Neural cell (in vitro differentiated cells): Measurements from ENCODE around the gene SLC10A7.

Source experiments
- EZH2 ChIP-seq: fragments of 200-600, 300-800 bp; shearing (Covaris generic), sonication (generic); IDR thresholded peaks from 2 replicates; pipeline ENCODE4 v1.6.1; 2014; ENCODE audit warnings: antibody characterized with exemption, low read length, borderline replicate concordance, mild to moderate bottlenecking; ENCODE audit not compliant: insufficient read depth, poor library complexity, severe bottlenecking
- MXI1 ChIP-seq: fragments of 450-650 bp; conservative IDR thresholded peaks from 2 replicates; pipeline ENCODE4 v1.6.1; 2014; ENCODE audit warnings: antibody characterized with exemption, mild to moderate bottlenecking; ENCODE audit not compliant: poor library complexity, severe bottlenecking
- TF ChIP-seq, protein P1 (sequence below): fragments of 450-650 bp; IDR thresholded peaks from 2 replicates; pipeline ENCODE4 v1.5.1; 2014; ENCODE audit warnings: antibody characterized with exemption, mild to moderate bottlenecking, moderate library complexity; ENCODE audit not compliant: poor library complexity, severe bottlenecking

DNA sequence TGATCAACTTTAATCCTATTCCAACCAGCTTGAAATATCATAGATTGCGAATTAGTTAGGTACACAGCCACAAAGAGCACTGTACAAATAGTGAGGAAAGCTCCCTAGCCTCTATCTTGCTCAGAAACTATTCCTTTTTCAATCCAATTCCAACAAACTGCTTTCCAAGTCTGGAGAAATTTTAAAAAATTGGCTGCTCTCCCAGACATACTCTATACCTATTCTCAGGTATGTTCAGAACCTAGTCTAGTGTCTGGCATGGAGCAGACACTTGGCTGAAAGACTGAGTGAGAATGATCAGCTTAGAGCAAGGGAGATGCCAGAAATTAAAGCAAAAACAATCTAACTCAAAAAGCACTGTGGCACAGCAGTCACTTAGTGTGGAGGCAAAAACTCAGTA is 105.9 kb downstream of the SLC10A7 start:
- TF ChIP-seq, protein P1, sequence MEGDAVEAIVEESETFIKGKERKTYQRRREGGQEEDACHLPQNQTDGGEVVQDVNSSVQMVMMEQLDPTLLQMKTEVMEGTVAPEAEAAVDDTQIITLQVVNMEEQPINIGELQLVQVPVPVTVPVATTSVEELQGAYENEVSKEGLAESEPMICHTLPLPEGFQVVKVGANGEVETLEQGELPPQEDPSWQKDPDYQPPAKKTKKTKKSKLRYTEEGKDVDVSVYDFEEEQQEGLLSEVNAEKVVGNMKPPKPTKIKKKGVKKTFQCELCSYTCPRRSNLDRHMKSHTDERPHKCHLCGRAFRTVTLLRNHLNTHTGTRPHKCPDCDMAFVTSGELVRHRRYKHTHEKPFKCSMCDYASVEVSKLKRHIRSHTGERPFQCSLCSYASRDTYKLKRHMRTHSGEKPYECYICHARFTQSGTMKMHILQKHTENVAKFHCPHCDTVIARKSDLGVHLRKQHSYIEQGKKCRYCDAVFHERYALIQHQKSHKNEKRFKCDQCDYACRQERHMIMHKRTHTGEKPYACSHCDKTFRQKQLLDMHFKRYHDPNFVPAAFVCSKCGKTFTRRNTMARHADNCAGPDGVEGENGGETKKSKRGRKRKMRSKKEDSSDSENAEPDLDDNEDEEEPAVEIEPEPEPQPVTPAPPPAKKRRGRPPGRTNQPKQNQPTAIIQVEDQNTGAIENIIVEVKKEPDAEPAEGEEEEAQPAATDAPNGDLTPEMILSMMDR = no peak
- TF ChIP-seq EZH2 (no peak), MXI1 (no peak)
